Measurements from ENCODE around the gene TCF20.

The TCF20 gene

GRCh38 chr22:42300259-42301076, 30.0 kb upstream of the TCF20 start:
- DNase-seq = no peak

GRCh38 chr22:42299586-42300258, 29.3 kb upstream of the TCF20 start:
- peak; percentile 18 for DNase-seq

- DNase-seq = no peak
Measured at GRCh38 chr22:42298746-42299145, 28.3 kb upstream of the TCF20 start.

GRCh38 chr22:42297778-42298177, 27.3 kb upstream of the TCF20 start:
- no peak for DNase-seq

GRCh38 chr22:42296883-42297282, 26.4 kb upstream of the TCF20 start:
- no peak for DNase-seq

- no peak for DNase-seq
Measured at GRCh38 chr22:42296381-42296853, 26.0 kb upstream of the TCF20 start.

- peak; percentile 38 for DNase-seq
Measured at GRCh38 chr22:42294034-42294985, 23.9 kb upstream of the TCF20 start.

GRCh38 chr22:42292732-42293520, 22.5 kb upstream of the TCF20 start:
- no peak for DNase-seq

GRCh38 chr22:42291287-42291686, 20.8 kb upstream of the TCF20 start:
- DNase-seq = no peak

- peak; percentile 45 for DNase-seq
Measured at GRCh38 chr22:42289671-42290541, 19.5 kb upstream of the TCF20 start.

- no peak for DNase-seq
Measured at GRCh38 chr22:42288791-42289190, 18.3 kb upstream of the TCF20 start.

- DNase-seq = no peak
Measured at GRCh38 chr22:42287174-42287890, 16.9 kb upstream of the TCF20 start.

- no peak for DNase-seq
Measured at GRCh38 chr22:42286205-42286604, 15.8 kb upstream of the TCF20 start.

GRCh38 chr22:42285604-42286003, 15.2 kb upstream of the TCF20 start:
- DNase-seq = no peak

- DNase-seq = no peak
Measured at GRCh38 chr22:42284643-42285181, 14.3 kb upstream of the TCF20 start.

- DNase-seq = no peak
Measured at GRCh38 chr22:42284202-42284591, 13.7 kb upstream of the TCF20 start.

GRCh38 chr22:42283278-42284201, 13.1 kb upstream of the TCF20 start:
- peak; percentile 17 for DNase-seq

- DNase-seq = no peak
Measured at GRCh38 chr22:42282943-42283277, 12.5 kb upstream of the TCF20 start.

GRCh38 chr22:42282252-42282942, 11.9 kb upstream of the TCF20 start:
- no peak for DNase-seq

Measured in fibroblast of skin of right quadriceps (primary cell).